PC-3 (cell line): ENCODE data around the gene MEI1. TPM values are rescaled to one million over a fixed set of nuclear protein-coding genes. Genes with fewer than 3 reads are reported as not detected.

ENCODE experiments used
- ATAC-seq: fragments of 200-7000 bp; cut with Tn5 transposase; 2 replicates; pipeline ENCODE4 v1.9.1; 2020; ENCODE audit warnings: mild to moderate bottlenecking, moderate library complexity
- BruUV-seq: library from RNA; stranded (reverse); fragments of 400-500 nt; replicated peaks from 2 replicates; lab custom pipeline; 2021; lab: Mats Ljungman, UMichigan
- CTCF ChIA-PET: fragments of 300-600 bp; sonication (Branson Sonifier 250); formaldehyde crosslinking; loops from one replicate; lab custom pipeline; 2022; ENCODE audit warnings: antibody characterized with exemption; lab: Charles Lee
- POLR2A ChIA-PET: fragments of 300-600 bp; sonication (Branson Sonifier 250); formaldehyde crosslinking; loops from one replicate; lab custom pipeline; 2022; ENCODE audit warnings: antibody characterized with exemption; ENCODE audit not compliant: unreplicated experiment; lab: Charles Lee
- DNase-seq: peaks from one replicate; pipeline ENCODE4 v3.0.0-alpha.2; 2015
- H2AFZ ChIP-seq: fragments of 300-600 bp; sonication (generic); 2 replicates; pipeline ENCODE4 v1.6.0; 2016; ENCODE audit warnings: antibody characterized with exemption, low read length
- H3F3A ChIP-seq: fragments of 300-600 bp; sonication (generic); one replicate; pipeline ENCODE4 v1.6.0; 2017; ENCODE audit warnings: antibody characterized with exemption, low read length, control low read depth, mild to moderate bottlenecking; ENCODE audit not compliant: unreplicated experiment
- H3K27ac ChIP-seq: fragments of 300-600 bp; sonication (generic); 2 replicates; pipeline ENCODE4 v1.5.1; 2016; ENCODE audit warnings: mild to moderate bottlenecking, low read length
- H3K27me3 ChIP-seq: fragments of 300-600 bp; sonication (generic); 2 replicates; pipeline ENCODE4 v1.6.1; 2016; ENCODE audit warnings: low read length, mixed read lengths
- H3K36me3 ChIP-seq: fragments of 300-600 bp; sonication (generic); 2 replicates; pipeline ENCODE4 v1.6.1; 2016; ENCODE audit warnings: low read depth, mixed run types, low read length, mixed read lengths
- H3K4me1 ChIP-seq: fragments of 300-600 bp; sonication (generic); 2 replicates; pipeline ENCODE4 v1.5.1; 2016; ENCODE audit warnings: low read length; ENCODE audit not compliant: insufficient read depth
- H3K4me2 ChIP-seq: fragments of 300-600 bp; sonication (generic); 2 replicates; pipeline ENCODE4 v1.6.0; 2016; ENCODE audit warnings: low read length
- H3K4me3 ChIP-seq: fragments of 300-600 bp; sonication (generic); 2 replicates; pipeline ENCODE4 v1.5.1; 2016; ENCODE audit warnings: mild to moderate bottlenecking, low read length, mixed read lengths
- H3K79me2 ChIP-seq: fragments of 300-600 bp; sonication (generic); 2 replicates; pipeline ENCODE4 v1.6.1; 2017; ENCODE audit warnings: low read length, mixed read lengths
- H3K9ac ChIP-seq: fragments of 300-600 bp; sonication (generic); 2 replicates; pipeline ENCODE4 v1.6.0; 2016; ENCODE audit warnings: mild to moderate bottlenecking, low read length
- H3K9me2 ChIP-seq: fragments of 300-600 bp; sonication (generic); replicated peaks from 2 replicates; pipeline ENCODE4 v1.6.1; 2016; ENCODE audit warnings: mixed run types, low read length, mixed read lengths
- H3K9me3 ChIP-seq: fragments of 300-600 bp; sonication (generic); 2 replicates; pipeline ENCODE4 v1.6.1; 2016; ENCODE audit warnings: low read length, mixed read lengths
- H4K20me1 ChIP-seq: fragments of 300-600 bp; sonication (generic); 2 replicates; pipeline ENCODE4 v1.6.1; 2016; ENCODE audit warnings: low read length, mixed read lengths
- EZH2 ChIP-seq: fragments of 300-600 bp; sonication (generic); IDR thresholded peaks from one replicate; pipeline ENCODE4 v1.6.1; 2017; ENCODE audit warnings: antibody characterized with exemption, mild to moderate bottlenecking, low read length; ENCODE audit not compliant: unreplicated experiment
- EZH2phosphoT487 ChIP-seq: fragments of 300-600 bp; sonication (generic); IDR thresholded peaks from 2 replicates; pipeline ENCODE4 v1.6.1; 2018; ENCODE audit warnings: mild to moderate bottlenecking, antibody characterized with exemption, low read length, borderline replicate concordance
- intact Hi-C: fragments of 100-400 bp; cut with micrococcal nuclease; formaldehyde crosslinking; loops from 2 replicates; pipeline ENCODE4 v1.9.0; 2023
- total RNA-seq: library from RNA; depleted of rRNA; stranded (reverse); fragments of >200 nt; gene quantifications from 2 replicates; pipeline ENCODE4 v1.2.3, GENCODE V29; 2014
- TF ChIP-seq, protein P1 (sequence below): fragments of 300-600 bp; sonication (generic); conservative IDR thresholded peaks from 2 replicates; pipeline ENCODE4 v1.5.1; 2017; ENCODE audit warnings: antibody characterized with exemption, low read depth, mild to moderate bottlenecking, low read length

Gene MEI1
- total RNA-seq, 1 experiment from 2014 or later = 1.4 TPM

DNA sequence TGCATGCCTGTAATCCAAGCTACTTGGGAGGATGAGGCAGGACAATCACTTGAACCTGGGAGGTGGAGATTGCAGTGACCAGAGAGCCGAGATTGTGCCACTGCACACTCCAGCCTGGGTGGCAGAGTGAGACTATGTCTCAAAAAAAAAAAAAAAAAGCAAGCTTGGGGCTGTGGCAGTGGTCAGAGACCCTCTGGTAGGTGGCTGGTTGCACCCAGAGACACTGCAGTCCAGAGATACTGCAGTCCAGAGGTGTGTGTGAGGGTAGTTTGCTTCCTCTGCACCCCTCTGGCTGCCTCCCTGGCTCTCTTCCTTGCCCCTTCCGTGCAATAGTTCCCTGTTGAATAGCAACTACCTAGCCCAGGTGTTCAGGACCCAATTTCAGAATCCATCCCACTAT is 99.4 kb downstream of the MEI1 start:
- TF ChIP-seq, protein P1, sequence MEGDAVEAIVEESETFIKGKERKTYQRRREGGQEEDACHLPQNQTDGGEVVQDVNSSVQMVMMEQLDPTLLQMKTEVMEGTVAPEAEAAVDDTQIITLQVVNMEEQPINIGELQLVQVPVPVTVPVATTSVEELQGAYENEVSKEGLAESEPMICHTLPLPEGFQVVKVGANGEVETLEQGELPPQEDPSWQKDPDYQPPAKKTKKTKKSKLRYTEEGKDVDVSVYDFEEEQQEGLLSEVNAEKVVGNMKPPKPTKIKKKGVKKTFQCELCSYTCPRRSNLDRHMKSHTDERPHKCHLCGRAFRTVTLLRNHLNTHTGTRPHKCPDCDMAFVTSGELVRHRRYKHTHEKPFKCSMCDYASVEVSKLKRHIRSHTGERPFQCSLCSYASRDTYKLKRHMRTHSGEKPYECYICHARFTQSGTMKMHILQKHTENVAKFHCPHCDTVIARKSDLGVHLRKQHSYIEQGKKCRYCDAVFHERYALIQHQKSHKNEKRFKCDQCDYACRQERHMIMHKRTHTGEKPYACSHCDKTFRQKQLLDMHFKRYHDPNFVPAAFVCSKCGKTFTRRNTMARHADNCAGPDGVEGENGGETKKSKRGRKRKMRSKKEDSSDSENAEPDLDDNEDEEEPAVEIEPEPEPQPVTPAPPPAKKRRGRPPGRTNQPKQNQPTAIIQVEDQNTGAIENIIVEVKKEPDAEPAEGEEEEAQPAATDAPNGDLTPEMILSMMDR = no peak
- TF ChIP-seq EZH2phosphoT487 (no peak), EZH2 (no peak)
- Histone ChIP-seq H3K27me3 (no peaks in the 10 kb centered on the region), H3K4me3 (no peak overlapping the region), H3K79me2 (peaks cover 25% of the 10 kb centered on the region), H3K9ac (no peak overlapping the region), H3K4me2 (no peak overlapping the region), H3F3A (no peaks in the 10 kb centered on the region), H3K27ac (no peak overlapping the region), H3K9me3 (no peaks in the 10 kb centered on the region), H3K4me1 (peaks cover 14% of the 10 kb centered on the region), H3K36me3 (no peaks in the 10 kb centered on the region), H4K20me1 (no peaks in the 10 kb centered on the region), H2AFZ (no peak overlapping the region), H3K9me2 (no peaks in the 10 kb centered on the region)
- POLR2A ChIA-PET = interaction anchor here (0.6 kb wide), 1 partner anchor 9 kb away, joined by 5 read pairs; no protein-coding TSS in a partner anchor
- no peak for DNase-seq
- CTCF ChIA-PET = no interaction called here
- intact Hi-C loops = no loop called here
- no peak for ATAC-seq
- no TSS peak for BruUV-seq

- ATAC-seq = no peak; the same call in 1 of the 2 replicates
- H3K4me2 ChIP-seq = peak overlapping the region; percentile 85
- POLR2A ChIA-PET = interaction anchor here (0.6 to 0.9 kb wide), 2 partner anchors 53 to 102 kb away, joined by 3 to 5 read pairs; no protein-coding TSS in a partner anchor
- peak overlapping the region; percentile 75 for H3K9ac ChIP-seq
- H3K27me3 ChIP-seq = no peaks in the 10 kb centered on the region
- H4K20me1 ChIP-seq = no peaks in the 10 kb centered on the region
- TSS peak; percentile 88 for BruUV-seq
- H3F3A ChIP-seq = no peaks in the 10 kb centered on the region
- no peaks in the 10 kb centered on the region for H3K9me2 ChIP-seq
- H3K79me2 ChIP-seq = peaks cover 34% of the 10 kb centered on the region
- H3K4me1 ChIP-seq = peaks cover 14% of the 10 kb centered on the region
- TF ChIP-seq EZH2 (no peak), EZH2phosphoT487 (no peak)
- TF ChIP-seq, protein P1 = no peak
- no peak for DNase-seq
- no peaks in the 10 kb centered on the region for H3K9me3 ChIP-seq
- intact Hi-C loops = loop anchor here (5.0 kb wide), 1 partner anchor 52 kb away; no protein-coding TSS in a partner anchor
- CTCF ChIA-PET = interaction anchor here (1.4 kb wide), 1 partner anchor 102 kb away, joined by 8 read pairs; no protein-coding TSS in a partner anchor
- H3K27ac ChIP-seq = peak overlapping the region; percentile 56
- H3K4me3 ChIP-seq = peak overlapping the region; percentile 97
- peak overlapping the region; percentile 98 for H2AFZ ChIP-seq
- H3K36me3 ChIP-seq = no peaks in the 10 kb centered on the region
These were observed 100.4 kb downstream of the MEI1 start for GRCh38 chr22:41799486-41800347.
